GM21367 (cell line): ENCODE results near the gene TSSK6.

ENCODE experiments used
- ATAC-seq: cut with Tn5 transposase; IDR thresholded peaks from one replicate; pipeline ENCODE4 v1.9.1; 2021; ENCODE audit not compliant: unreplicated experiment

TSSK6 gene

DNA sequence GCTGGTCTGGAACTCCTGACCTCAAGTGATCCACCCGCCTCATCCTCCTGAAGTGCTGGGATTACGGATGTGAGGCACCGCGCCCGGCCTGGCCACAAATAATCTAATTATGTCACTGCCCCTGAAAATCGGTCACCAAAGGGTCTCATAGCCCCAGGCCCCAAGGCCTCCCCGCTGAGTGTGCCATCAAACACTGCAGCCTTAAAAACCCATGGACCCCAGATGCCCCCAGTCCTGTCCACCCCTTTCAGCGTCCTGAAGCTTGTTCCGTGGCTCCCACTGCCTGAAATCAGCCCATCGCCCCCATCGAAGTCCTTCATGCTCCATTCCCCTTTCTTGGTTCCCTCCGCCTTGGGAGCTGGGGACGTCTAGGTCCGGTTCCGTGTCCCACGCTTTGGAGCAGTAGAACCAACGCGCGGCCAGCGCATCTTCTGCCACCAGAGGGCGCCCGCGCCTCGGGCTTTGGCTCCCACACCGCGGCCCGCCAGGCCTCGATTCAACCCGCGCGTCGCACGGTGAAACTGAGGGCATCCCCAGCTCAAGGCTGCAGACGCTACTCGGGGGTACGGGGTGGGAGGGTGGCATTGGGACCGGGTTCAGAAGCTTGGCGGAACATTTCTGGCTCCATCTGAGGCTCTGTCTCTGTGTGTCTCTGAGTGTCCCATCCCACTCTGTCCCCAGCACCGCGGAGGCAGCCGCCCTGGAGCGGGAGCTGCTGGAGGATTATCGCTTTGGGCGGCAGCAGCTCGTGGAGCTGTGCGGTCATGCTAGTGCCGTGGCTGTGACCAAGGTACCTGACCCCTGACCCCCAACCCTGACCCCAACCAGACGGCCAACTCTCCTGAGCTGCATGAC, 16.8 kb upstream of the TSSK6 start:
- no peak for ATAC-seq

DNA sequence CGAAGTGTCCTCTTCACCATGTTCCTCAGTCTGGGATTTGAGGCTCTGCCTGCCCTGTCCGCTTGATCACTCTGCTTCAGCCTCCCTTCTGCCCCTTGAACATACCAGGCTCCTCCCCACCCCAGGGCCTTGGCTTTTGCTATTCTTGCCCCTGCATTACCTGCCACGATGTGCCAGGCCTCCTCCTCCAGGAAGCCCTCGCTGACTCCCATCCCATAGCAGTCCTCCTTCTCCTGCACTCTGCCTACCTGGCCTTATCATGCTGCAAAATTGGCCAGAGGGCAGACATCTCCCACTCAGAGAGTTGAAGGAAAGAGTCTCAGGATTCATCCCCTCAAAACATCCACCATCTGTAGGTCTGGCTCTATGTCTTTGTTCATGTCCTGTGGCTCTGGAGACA, 15.5 kb upstream of the TSSK6 start:
- no peak for ATAC-seq

DNA sequence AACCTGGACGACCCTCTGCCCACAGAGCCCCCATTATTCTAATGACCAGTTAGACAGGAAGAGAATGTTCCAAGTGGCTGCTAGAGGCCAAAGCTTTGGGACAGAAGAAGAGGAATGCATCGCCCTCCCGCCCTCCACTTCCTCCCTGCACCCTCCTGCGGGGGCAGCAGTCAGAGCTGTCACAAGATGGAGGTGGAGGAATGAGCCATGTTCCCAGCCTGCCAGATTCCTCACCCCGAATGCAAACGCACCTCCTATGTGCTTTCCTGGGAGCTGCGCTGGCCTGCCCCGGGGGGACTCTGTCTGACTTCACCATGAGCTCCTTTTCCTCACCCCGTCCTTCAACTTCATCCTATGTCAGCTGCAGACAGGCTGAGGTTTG, 15.1 kb upstream of the TSSK6 start:
- no peak for ATAC-seq

DNA sequence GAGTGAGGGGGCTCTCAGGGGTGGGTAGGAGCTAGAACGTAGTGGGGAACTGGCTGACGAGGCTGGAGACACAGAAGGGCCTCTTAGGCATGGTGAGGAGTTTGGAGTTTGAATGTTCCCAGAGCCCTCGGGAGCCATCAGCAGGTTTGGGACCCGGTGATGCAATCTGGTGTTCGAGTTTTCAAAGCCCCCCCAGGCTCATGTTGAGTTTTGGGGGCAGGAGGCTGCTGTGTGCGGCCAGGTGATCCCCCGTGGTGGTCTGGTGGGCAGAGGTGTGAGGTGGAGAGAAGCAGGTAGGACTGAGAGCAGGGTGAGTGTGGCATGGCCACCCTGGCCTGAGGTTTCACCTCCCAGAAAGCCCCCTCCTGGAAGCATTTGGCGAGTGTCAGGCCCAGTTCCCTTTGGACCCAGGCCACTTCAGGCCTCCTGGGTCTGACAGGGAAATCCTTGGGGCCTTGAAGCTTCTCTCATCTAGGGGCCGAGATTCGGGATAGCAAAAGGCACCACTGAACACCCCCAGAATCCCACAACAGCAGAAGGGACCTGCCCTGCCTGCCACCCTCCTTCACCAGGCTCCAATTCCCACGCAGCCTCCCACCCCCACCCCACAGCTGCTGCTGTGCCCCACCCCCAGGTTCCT, 14.6 kb upstream of the TSSK6 start:
- no peak for ATAC-seq

DNA sequence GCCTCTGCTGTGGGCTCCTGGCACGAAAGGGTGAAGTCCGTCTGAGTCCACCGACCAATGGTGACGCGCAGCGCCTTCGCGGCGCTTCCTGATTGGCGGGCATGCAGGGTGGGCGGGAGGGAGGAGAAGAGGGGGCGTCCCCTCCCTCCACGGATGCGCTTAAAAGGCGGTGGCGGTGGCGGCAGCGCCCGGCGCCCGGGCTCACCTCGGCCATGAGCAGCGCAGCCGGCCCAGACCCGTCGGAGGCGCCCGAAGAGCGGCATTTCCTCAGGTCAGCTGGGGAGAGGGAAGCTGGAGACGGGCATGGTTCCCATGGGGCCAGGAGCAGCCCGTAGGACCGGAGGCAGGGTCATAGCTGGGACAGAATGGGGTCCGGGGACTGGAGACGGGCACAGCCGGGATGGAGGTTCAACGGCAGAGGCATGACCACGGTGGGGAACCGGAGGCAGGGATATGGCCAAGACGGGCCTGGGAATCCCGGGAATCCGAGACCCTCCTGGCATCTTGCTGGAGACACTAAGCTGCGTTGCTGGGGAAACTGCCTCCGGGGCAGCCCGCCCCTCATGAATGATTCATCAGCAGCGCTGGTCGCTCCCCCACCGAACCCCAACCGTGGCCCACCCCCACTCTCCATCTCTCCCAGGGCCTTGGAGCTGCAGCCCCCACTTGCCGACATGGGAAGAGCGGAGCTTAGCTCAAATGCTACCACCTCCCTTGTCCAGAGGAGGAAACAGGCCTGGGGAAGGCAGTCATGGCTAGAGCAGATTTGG, 13.6 kb upstream of the TSSK6 start, which contains the start of gene YJEFN3:
Gene YJEFN3 (plus strand): TSS at position 191 of the 770 bp plus-strand sequence. CDS start 22 bp downstream, at position 213.
- ATAC-seq = no peak

DNA sequence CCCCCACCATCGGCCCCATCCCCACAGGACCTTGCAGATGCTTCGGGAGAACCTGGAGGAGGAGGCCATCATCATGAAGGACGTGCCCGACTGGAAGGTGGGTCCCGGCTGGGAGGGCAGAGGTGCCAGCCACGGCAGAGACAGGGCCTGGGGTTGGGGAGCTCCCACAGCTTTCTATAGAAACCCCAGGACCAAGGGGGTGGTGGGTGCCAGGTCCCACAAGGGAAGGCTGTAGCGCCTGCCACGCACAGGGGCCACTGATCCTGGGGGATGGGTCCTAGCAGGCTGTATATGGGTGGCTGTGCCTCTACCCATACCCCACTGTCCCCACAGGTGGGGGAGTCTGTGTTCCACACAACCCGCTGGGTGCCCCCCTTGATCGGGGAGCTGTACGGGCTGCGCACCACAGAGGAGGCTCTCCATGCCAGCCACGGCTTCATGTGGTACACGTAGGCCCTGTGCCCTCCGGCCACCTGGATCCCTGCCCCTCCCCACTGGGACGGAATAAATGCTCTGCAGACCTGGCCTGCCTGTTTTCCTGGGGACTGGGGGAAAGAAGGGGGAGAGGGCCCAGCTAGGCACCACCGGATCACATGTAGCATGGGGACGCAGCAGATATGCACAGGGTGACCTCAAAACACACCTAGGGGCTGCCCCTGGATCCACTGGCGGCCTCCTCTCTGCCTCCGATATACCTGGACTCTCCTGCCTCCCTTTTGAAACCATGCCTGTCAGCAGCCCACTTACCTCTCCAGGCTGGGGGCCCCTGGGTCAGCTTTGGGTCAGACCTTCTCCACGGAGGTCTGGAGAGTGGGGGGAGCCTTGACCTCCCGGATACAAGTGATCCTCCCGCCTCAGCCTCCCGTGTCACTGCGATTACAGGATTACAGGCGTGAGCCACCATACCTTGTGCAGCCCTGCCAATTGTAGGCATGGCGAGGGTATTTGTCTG, 12.6 kb upstream of the TSSK6 start:
- no peak for ATAC-seq

DNA sequence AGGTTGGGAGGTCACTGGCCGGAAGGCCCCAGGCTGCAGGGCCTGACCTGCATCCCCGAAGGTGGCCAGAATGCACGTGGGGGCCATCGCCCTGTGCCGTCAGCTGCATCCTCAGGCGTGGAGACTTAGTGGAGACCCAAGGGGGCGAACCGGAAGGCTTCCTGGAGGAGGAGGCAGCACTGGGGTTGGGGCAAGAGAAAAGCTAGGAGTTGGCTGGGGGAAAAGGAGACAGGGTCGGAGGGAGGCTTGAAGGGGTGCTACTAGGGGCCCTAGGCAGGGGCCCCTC, 12.0 kb upstream of the TSSK6 start:
- ATAC-seq = no peak

DNA sequence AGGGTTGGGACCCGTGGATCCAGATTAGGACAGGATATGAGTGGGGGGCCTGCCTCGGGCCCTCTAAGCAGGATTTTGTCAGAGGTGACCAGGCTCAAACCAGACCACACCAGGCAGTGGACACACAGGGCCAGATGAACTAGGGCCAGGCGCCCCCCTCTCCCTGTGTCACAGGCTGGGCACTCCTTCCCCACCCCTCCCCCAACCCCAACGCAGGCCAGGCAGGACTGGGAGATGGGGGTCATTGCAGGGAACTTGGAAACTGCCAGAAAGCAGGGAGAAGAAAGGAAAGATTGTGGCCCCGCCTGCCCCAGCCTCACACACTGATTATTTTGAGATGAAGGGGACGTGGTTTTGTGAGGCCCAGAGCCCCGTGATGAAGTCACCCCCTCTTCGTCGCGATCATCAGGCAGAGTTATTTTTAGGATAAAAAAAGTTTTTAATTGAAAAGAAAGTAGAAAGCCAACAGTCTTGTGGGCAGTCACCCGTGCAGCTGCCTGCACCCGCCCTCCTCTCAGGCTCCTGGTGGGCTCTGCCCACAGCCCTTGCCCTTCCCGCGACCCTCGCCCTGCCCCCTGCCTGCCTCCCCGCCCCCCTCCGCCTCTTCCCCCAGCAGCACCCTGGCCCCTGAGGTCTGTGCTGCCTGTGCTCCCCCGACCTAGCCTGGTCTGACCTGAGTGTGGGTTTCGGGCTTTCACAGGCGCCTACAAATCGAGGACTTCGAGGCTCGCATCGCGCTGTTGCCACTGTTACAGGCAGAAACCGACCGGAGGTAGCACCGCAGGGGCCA, 11.4 kb upstream of the TSSK6 start:
- ATAC-seq = no peak

DNA sequence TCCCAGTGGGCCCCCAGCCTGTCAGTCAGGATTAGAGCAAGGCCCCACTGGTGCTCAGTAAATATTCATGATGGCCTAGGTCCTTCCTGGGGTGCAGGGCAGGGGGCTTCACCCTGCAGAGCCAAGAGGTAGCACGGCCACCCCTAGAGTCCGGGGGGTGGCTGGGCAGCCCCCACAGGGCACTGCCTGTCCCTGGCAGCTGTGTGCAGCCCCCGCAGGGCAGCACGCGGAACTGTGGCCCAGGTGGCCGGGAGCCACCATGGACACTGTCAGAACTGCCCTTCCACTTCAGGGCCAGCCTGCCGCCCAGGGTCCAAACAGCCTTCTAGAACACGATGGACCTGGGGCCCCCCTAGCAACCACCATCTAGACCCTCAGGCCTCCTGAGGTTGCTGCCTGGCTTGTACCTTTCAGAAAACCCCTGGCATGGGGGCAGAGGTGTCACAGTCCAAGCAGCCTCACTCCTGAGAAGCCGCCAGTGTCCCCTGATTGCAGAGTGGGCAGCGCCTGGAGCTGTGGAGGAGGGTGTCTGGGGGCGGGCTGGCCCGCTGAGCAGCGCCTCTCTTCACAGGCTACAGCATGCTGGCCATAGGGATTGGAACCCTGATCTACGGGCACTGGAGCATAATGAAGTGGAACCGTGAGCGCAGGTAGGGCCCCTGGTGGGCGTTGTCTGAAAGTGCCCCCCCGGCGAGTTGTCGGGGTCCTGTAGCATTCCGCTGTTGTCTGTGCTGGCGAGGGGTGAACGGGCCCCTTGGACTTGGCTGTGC, 10.4 kb upstream of the TSSK6 start:
- ATAC-seq = no peak

DNA sequence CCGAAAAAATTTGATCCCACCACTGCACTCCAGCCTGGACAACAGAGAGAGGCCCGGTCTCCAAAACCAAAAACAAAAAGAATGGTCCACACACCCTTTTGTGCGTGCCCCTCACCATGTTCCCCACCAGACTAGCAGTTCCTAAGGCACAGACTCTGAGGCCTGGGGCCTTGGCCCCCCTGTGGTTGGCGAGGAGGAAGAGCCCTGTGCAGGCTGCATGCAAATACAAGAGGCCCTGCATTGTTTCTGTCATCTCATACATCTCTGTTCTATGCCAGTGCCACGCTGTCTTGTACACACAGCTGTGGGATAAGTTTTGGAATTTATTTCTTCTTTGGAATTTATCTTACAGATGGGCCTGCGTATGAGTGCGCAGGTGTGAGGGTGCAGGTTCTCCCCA, 8.7 kb upstream of the TSSK6 start:
- no peak for ATAC-seq

DNA sequence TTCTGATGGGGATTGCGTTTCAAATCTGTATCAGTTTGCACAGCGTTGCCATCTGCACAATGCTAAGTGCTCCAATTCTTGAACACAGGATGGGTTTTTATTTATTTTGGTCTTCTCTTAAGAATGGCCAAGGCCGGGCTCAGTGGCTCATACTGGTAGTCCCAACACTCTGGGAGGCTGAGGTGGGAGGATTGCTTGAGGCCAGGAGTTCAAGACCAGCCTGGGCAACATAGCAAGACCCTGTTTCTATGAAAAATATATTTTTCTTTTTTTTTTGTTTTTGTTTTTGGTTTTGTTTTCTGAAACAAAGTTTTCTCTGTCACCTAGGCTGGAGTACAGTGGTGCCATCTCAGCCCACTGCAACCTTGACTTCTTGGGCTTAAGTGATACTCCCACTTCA, 7.8 kb upstream of the TSSK6 start:
- ATAC-seq = no peak

DNA sequence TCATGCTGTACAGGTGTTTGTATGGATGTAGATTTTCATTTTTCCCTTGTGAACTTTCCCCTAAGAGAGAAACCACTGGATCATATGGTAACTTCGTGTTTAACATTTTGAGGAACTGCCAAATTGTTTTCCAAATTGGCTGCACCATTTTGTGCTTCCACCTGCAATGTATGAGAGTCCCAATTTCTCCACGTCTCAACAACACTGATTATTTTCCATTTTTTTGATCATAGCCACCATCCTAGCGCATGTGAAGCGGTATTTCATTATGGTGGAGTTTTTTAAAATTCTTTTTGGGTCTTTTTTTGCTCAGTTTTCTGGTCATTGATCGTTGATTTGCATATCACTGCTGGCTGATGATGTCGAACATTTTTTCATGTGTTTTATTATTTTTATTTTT, 5.6 kb upstream of the TSSK6 start:
- ATAC-seq = no peak

DNA sequence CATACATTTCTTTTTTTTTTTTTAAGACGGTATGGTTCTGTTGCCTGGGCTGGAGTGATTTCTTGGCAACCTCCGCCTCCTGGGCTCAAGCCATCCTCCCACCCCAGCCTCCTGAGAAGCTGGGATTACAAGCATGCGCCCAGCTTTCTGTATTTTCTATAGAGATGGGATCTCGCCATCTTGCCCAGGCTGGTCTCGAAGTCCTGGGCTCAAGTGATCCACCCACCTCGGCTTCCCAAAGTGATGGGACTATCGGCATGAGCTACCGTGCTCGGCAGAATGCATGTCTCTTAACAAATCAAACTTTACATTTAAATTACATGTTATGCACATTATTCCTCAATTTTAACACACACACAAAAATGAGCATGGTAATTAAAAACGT, 1.9 kb upstream of the TSSK6 start:
- ATAC-seq = no peak

DNA sequence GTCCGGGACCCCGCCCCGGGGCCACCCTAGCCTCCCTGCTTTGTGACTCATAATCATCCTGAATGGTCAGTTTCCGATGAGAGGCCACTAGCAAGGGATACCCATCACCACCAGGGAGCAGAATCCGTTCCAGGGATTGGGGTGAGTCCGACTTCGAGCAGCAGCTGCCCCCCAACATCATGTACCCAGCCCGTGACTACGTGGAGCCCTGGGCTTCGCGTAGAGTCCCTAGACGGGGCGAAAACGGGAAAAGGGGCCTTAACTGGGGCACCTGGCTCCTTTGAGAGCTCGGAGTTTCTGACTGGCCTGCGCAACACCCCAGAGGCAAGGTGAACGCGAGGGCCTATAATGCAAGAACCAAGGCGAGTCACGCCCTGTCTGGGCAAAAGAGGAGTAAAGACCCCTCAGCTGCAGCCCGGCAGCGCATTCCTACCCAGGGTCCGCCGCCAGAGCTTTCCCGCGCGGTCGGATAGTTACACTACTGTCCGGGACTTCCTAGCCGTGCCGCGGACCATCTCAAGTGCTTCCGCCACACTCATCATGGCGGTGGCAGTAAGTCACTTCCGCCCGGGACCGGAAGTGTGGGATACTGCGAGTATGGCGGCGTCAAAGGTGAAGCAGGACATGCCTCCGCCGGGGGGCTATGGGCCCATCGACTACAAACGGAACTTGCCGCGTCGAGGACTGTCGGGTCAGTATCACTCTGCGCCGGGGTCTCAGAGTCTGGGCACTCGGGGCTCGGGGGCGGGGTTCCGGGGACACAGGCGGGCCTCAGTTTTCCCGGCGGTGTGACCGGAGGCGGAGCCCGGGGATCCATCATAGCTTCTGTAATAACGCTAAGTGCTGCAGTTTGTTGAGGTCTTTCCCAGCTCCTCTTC, 533 bp upstream of the TSSK6 start, which contains the start of gene NDUFA13:
Gene NDUFA13 (plus strand): TSS at position 584 of the 878 bp plus-strand sequence. CDS start 14 bp downstream, at position 598.
- peak; percentile 75 for ATAC-seq

DNA sequence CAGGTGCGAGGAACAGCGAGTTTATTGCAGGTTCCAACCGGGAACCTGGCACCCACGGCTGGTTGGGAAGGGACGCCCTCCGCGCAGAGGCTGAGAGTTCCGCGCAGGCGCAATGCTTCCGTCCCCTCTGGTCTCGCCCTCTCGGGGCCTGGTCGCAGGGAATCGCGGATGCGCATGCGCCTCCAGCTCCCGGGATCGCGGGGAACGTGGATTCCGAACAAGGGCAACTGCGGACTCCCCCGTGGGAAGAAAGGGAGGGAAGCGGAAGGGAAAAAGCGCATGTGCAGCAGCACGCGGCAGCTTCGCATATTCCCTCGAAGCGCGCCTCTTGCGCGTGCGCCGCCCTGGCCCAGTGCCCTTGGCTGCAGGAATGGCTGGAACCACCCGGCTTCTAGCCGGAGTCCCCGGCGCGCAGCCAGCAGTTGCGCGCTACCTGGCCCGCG, 1.1 kb downstream of the TSSK6 start:
- ATAC-seq = no peak

DNA sequence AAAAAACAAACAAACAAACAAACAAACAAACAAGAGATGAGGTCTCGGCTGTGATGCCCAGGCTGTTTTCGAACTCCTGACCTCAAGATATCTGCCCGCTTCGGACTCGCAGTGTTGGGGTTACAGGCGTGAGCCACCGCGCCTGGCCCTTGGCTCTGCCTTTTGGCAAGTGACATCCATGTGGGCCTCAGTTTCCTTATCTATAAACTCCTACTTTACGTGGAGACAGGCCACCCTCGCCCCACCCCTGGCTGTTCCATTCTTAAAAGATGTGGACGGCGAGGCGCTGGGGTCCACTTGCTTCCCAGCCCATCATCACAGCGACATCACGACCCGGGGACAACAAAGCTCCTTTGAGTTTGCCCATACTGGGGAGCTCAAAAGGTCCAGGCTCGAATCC, 1.7 kb downstream of the TSSK6 start:
- ATAC-seq = no peak

DNA sequence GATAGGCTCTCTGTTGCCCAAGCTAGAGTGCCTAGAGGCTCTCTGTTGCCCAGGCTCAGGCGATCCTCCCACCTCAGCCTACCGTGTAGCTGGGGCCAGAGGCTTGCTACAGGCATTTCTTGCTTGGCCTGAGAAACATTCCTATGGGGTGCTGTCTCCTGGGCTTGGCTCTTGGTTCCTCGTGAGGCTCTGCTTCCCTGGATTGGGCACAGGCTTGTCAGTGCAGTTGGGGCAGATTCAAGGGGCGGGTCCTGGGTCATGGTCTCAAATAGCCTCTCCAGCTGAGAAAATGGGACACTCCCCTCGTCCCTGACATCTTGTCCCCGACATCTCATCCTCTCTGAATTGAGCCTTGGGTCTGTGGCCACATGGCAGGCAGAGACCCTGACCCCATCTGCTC, 4.9 kb downstream of the TSSK6 start:
- no peak for ATAC-seq

DNA sequence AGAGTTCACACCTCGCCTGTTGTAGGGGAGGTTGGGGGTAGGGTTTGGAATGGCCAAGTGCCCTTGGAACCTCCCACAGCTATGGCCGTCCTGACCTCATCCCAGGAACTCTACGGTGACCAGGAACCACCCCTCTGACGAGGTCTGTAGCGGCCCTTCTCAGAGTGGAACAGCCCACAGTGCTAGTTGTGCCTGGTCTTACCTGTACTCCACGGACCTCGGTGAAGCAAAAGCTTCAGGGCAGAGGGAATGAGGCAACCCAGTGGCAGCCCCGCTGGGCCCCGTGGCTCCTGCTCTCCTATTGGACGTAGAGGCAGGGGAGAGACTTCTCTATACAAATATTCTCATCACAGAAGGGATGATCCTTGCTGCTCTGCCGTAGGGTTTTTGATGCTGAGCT, 7.1 kb downstream of the TSSK6 start:
- no peak for ATAC-seq
